Activated naive CD4-positive, alpha-beta T cell treated with anti-CD3 and anti-CD28 coated beads, Interleukin-2, amount 10 ng/mL, durations not matched to agents 7 days and 5 days (primary cell): ENCODE results near the gene GPR84.

Experiments used
- CTCF ChIA-PET: fragments of 350-600 bp; sonication (Branson Sonifier 250); formaldehyde crosslinking; loops from one replicate; lab custom pipeline; 2021; ENCODE audit warnings: antibody characterized with exemption; lab: Charles Lee
- DNase-seq: peaks from one replicate; pipeline ENCODE4 v3.0.0-alpha.2; 2020
- H3K27ac Mint-ChIP-seq: one replicate; pipeline ENCODE4 v1.8.0; 2021; ENCODE audit warnings: mild to moderate bottlenecking, moderate library complexity, mixed read lengths
- H3K27me3 Mint-ChIP-seq: one replicate; pipeline ENCODE4 v1.8.0; 2021; ENCODE audit warnings: mild to moderate bottlenecking, mixed read lengths
- H3K36me3 Mint-ChIP-seq: one replicate; pipeline ENCODE4 v1.8.0; 2021; ENCODE audit warnings: mixed read lengths
- H3K4me1 Mint-ChIP-seq: one replicate; pipeline ENCODE4 v1.8.0; 2021; ENCODE audit warnings: mixed read lengths
- H3K4me3 Mint-ChIP-seq: one replicate; pipeline ENCODE4 v1.8.0; 2021; ENCODE audit warnings: mild to moderate bottlenecking, moderate library complexity, mixed read lengths
- H3K9me3 Mint-ChIP-seq: one replicate; pipeline ENCODE4 v1.8.0; 2021; ENCODE audit warnings: mixed read lengths

GPR84 gene

DNA sequence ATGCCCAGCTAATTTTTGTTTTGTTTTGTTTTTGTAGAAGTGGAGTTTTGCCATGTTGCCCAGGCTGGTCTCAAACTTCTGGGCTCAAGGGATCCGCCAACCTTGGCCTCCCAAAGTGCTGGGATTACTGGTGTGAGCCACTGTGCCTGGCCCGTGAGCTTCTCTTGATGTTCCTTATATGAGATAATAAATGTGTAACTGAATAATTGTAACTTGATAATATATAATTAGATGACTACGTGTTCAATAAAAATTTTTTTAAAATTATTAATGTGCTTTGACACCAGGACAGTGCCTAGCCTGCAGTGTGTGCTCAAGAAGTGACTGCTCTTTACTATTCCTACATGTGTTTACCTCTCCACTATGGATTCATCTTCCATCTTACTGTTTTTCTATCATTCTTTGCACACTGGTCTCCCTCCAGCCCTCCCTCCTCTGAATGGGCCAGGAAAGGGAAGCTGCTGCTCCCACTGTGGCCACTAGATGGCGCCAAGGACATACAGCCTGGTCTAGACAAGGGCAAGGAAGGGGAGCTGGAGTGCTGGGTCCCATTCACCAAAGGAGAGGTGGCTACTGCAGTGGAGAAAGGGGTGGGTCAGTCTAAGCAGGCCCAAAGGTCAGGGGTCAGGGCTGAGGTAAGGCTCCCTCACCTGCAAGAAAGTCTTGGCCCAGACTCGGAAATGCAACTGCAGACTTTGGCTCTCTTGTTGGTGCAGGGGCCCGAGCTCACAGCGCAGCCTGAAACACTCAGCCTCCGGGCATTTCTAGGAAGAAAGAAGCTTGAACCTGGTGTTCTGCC is 34.9 kb upstream of the GPR84 start:
- Mint-ChIP-seq H3K9me3 (no peaks in the 10 kb centered on the region), H3K4me1 (peaks cover 16% of the 10 kb centered on the region), H3K27me3 (no peaks in the 10 kb centered on the region), H3K4me3 (no peak overlapping the region), H3K27ac (peak overlapping the region; percentile 35), H3K36me3 (peaks cover 82% of the 10 kb centered on the region)
- peak; percentile 92 for DNase-seq
- CTCF ChIA-PET: interaction anchor here (0.6 to 12.2 kb wide), 34 partner anchors 10 to 886 kb away, joined by 3 to 519 read pairs (median 5); partner anchors contain the start of genes GTSF1, ITGA5, NCKAP1L and ZNF385A

DNA sequence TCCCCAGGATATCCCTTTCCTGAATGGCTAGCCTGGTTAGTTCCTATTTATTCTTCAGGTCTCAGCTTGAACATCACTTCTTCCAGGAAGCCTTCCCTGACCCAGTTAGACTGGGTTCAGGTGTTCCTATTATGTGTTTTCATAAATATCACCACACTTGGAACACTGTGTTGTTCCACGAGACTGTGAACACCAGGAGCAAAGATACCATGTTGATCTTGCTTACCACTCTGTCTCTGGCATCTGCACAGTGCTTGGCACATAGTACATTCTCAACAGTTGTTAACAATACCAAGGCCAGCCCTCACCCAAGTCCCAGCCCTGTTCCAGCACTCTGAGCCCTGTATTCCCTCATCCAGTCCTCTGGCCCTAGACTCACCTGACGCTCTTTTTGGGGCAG is 33.9 kb upstream of the GPR84 start:
- CTCF ChIA-PET: interaction anchor here (0.8 to 12.2 kb wide), 5 partner anchors 18 to 103 kb away, joined by 3 to 519 read pairs (median 97); partner anchors contain the start of gene ITGA5
- no peak for DNase-seq
- H3K27ac Mint-ChIP-seq: no peak overlapping the region
- no peaks in the 10 kb centered on the region for H3K9me3 Mint-ChIP-seq
- peaks cover 81% of the 10 kb centered on the region for H3K36me3 Mint-ChIP-seq
- peaks cover 24% of the 10 kb centered on the region for H3K4me1 Mint-ChIP-seq
- no peaks in the 10 kb centered on the region for H3K27me3 Mint-ChIP-seq
- H3K4me3 Mint-ChIP-seq: no peak overlapping the region

DNA sequence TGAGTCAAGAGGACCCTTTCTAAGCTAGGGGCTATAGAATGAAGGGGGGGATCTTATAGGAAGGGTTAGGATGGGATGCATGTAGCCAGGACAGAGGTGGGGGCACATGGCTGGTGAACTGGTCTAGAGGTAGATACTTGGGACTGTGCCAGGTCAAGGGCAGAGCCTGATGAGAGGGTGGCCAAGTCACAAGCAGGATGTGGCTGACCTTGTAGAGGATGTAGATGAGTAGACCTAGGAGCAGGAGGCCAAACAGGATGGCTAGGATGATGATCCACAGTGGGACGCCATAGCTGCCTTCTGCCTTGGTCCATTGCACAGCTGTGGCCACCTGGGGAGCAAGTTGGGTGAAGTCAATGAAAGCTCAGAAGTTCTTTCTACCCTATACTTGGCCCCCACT is 32.9 kb upstream of the GPR84 start:
- peaks cover 30% of the 10 kb centered on the region for H3K4me1 Mint-ChIP-seq
- H3K9me3 Mint-ChIP-seq: no peaks in the 10 kb centered on the region
- H3K36me3 Mint-ChIP-seq: peaks cover 79% of the 10 kb centered on the region
- no peak overlapping the region for H3K4me3 Mint-ChIP-seq
- DNase-seq: no peak
- no peaks in the 10 kb centered on the region for H3K27me3 Mint-ChIP-seq
- H3K27ac Mint-ChIP-seq: peak overlapping the region; percentile 21
- CTCF ChIA-PET: interaction anchor here (0.7 to 12.2 kb wide), 5 partner anchors 18 to 64 kb away, joined by 3 to 519 read pairs (median 8); partner anchors contain the start of gene ITGA5

DNA sequence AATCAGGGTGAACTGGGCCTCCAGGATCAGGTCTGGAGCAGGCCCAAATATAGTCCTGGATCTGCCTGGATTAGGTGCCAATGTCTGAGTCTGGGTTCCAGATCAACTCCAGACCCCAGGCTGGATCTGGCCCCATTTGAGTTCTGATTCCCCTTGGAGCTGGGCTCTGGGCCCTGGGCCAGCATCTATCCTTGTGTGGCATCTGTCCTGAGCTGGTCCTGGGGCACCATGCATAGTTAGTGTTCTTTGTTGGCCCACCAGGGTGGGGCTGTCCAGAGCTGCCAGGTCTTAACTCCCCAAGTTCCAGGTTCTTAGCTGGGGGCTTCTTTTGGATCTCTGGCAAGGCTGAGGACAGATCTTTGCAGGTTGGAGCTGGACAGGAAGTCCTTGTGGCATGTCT is 31.3 kb upstream of the GPR84 start:
- Mint-ChIP-seq H3K27ac (no peak overlapping the region), H3K4me3 (no peak overlapping the region), H3K27me3 (peaks cover 3% of the 10 kb centered on the region), H3K36me3 (peaks cover 69% of the 10 kb centered on the region), H3K9me3 (no peaks in the 10 kb centered on the region), H3K4me1 (peaks cover 38% of the 10 kb centered on the region)
- no peak for DNase-seq
- CTCF ChIA-PET: interaction anchor here (0.8 to 12.2 kb wide), 8 partner anchors 9 to 48 kb away, joined by 3 to 519 read pairs (median 5); partner anchors contain the start of gene ITGA5

DNA sequence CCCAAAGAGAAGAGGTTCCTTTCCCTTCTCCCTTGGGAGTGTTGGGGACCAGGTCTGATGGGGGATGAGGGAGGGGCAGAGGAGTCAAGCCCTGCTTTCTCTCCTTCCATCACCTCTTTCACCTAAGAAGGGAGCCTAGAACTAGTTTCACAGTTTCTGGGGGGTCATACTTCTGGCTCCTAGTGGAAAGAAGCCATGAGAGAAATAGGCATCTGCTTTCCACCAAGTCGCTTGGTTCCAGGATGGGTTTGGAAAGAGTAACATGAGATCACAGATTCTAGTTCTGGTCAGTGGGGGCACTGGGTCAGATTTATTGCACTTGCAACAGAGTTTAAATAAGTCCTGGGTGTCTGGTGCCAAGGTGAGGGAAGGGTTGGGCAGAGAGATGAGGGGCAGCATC is 30.7 kb upstream of the GPR84 start:
- Mint-ChIP-seq H3K27me3 (peaks cover 3% of the 10 kb centered on the region), H3K4me1 (peaks cover 38% of the 10 kb centered on the region), H3K36me3 (peaks cover 64% of the 10 kb centered on the region), H3K27ac (no peak overlapping the region), H3K4me3 (no peak overlapping the region), H3K9me3 (no peaks in the 10 kb centered on the region)
- no peak for DNase-seq
- CTCF ChIA-PET: interaction anchor here (1.7 to 12.2 kb wide), 4 partner anchors 15 to 48 kb away, joined by 6 to 519 read pairs (median 106); partner anchors contain the start of gene ITGA5

DNA sequence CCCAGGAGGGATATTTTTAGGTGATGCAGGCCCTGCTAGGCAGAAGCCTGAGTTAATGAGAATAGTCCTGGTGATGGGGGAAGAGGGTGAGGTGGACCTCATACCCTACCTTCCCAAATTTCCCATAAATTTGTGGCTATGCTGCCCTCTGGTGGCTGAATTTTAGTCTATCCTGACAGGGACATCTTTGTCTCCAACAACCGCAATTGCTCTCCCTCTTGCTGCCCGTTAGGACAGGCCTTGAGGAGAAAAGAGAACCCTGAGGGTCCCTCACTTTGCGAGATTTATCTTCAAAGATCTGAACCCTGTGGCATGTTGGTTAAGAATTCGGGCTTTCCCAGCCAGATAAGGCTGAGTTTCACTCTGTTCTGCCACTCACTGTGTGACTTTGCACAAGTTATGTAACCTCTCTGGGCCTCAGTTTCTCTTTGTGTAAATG is 30.0 kb upstream of the GPR84 start:
- CTCF ChIA-PET: interaction anchor here (1.0 to 4.0 kb wide), 7 partner anchors 9 to 180 kb away, joined by 3 to 26 read pairs (median 5); no protein-coding TSS in a partner anchor
- Mint-ChIP-seq H3K27ac (peak overlapping the region; percentile 26), H3K4me1 (peaks cover 41% of the 10 kb centered on the region), H3K36me3 (peaks cover 59% of the 10 kb centered on the region), H3K9me3 (no peaks in the 10 kb centered on the region), H3K27me3 (peaks cover 8% of the 10 kb centered on the region), H3K4me3 (no peak overlapping the region)
- peak; percentile 51 for DNase-seq

DNA sequence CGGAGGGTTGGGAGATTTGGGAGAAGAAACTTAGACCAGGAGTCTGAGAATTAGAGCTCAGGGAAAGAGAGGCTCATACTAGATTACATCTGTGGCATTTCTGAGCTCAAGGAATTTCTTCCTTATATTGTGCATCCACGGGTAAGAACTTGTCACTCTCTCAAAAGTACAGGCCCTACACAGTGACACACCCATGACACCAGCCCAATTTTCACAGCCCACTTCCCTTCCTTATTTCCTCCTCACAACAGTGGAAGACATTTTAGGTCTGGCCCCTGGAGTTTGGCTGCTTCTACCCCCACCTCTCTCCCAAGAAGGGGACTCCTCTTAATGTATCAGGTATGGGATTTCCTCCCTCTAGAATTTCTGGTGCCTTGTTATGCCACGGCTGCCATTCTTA is 29.5 kb upstream of the GPR84 start:
- Mint-ChIP-seq H3K9me3 (no peaks in the 10 kb centered on the region), H3K36me3 (peaks cover 57% of the 10 kb centered on the region), H3K4me3 (no peak overlapping the region), H3K27ac (peak overlapping the region; percentile 20), H3K27me3 (peaks cover 8% of the 10 kb centered on the region), H3K4me1 (peaks cover 39% of the 10 kb centered on the region)
- no peak for DNase-seq
- CTCF ChIA-PET: interaction anchor here (0.8 to 4.0 kb wide), 12 partner anchors 10 to 180 kb away, joined by 3 to 26 read pairs (median 3); no protein-coding TSS in a partner anchor

DNA sequence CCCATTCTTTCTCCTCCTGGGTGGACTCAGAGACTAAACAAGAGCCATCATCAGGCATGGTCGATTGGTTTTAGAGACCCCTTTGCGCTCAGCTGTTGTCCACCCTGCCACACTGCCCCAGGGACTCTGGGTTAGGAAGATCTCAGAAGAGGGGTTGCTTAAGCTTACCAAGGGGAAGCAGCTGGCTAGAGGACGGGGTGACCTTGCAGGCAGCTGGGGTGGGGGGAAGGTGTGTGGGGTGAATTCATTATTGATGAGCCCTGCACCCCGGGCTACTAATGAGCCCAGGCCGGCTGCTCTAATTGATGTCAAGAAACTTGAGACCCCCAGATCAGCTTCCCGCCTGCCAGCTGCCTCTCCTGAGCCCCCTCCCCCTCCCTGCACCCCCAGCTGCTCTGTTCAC is 28.9 kb upstream of the GPR84 start:
- Mint-ChIP-seq H3K9me3 (no peaks in the 10 kb centered on the region), H3K36me3 (peaks cover 52% of the 10 kb centered on the region), H3K27me3 (peaks cover 8% of the 10 kb centered on the region), H3K4me3 (no peak overlapping the region), H3K4me1 (peaks cover 39% of the 10 kb centered on the region), H3K27ac (no peak overlapping the region)
- CTCF ChIA-PET: interaction anchor here (0.8 to 4.0 kb wide), 14 partner anchors 11 to 179 kb away, joined by 3 to 26 read pairs (median 3); no protein-coding TSS in a partner anchor
- no peak for DNase-seq

DNA sequence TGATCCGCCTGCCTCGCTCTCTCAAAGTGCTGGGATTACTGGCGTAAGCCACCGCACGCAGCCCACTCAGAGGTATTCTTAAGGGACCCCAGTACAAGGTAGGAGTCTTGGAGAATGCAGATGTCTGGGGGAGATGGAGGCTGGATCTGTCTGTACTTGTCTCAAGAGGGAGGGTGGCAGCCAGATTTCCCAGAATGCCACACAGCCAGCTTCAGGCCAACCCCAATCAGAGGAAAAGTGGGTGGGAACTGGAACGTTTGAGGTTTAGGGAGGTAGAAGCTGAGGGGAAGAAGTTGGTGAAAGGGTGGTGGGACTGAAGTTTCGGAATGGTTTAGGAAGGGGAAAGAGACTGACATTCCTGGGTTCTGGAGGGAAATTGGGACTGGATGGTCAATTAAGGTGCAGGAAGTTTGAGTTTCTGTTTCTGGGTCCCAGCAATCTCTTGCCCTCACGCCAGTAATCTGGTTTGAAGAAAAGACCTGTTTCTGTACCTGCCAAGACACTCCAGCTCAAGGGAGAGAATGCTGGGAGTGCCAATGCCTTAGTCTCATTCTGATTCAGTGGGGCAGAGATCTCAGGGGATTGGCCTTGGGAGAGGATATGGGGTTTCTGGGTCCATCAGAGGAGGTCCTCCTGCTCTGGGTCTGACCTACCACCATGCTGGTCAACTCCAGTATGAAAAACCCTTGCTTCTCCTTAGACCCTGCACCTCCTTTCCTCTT is 28.4 kb upstream of the GPR84 start:
- Mint-ChIP-seq H3K4me1 (peaks cover 39% of the 10 kb centered on the region), H3K27me3 (peaks cover 8% of the 10 kb centered on the region), H3K27ac (no peak overlapping the region), H3K9me3 (no peaks in the 10 kb centered on the region), H3K36me3 (peaks cover 47% of the 10 kb centered on the region), H3K4me3 (no peak overlapping the region)
- CTCF ChIA-PET: interaction anchor here (0.9 to 4.0 kb wide), 10 partner anchors 10 to 179 kb away, joined by 3 to 26 read pairs (median 4); no protein-coding TSS in a partner anchor
- no peak for DNase-seq

DNA sequence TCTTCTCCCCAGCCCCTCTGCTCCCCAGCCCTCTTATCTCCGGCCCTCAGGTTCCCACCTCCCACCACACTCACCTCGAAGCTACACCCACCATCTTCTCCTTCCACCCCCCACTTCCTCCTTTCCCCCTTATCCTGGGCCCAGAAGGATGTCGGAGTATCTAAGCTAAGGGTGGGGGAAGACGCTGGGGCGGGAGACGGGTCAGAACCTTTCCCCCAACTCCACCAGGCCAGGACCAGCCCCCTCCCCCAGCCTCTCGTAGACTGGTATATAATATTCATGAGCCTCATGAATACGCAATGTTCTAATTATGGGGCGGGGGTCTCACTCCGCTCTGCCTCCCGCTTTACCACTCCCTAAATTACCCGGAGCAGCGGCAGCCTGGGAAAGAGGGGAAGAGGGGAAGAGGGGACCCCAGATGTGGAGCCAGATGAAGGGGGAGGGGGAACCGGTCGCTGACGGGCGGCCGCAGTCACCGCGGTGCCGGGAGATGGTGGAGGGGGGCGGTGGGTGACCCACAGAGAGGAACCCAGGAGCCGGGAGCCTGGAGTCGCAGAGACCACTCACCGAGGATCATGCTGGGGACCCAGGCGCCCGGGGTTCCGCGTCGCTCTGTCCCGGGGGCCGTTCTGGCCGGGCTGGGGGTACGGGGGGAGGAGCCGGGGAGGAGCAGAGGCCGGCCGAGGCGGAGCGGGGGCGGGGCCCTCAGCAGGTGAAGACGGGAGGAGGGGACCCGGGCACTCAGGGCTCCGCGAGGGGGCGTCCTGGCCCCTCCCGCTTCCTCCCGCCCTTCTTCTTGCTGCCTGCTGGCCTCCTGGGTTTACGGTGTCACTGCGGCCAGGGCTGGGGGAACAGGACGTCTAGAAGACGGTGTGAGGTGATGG is 26.6 kb upstream of the GPR84 start:
- Mint-ChIP-seq H3K27me3 (peaks cover 8% of the 10 kb centered on the region), H3K27ac (no peak overlapping the region), H3K4me3 (peak overlapping the region; percentile 68), H3K9me3 (no peaks in the 10 kb centered on the region), H3K4me1 (peaks cover 35% of the 10 kb centered on the region), H3K36me3 (peaks cover 33% of the 10 kb centered on the region)
- CTCF ChIA-PET: interaction anchor here (1.1 to 4.0 kb wide), 4 partner anchors 10 to 47 kb away, joined by 5 to 26 read pairs (median 14); no protein-coding TSS in a partner anchor
- DNase-seq: peak; percentile 79

DNA sequence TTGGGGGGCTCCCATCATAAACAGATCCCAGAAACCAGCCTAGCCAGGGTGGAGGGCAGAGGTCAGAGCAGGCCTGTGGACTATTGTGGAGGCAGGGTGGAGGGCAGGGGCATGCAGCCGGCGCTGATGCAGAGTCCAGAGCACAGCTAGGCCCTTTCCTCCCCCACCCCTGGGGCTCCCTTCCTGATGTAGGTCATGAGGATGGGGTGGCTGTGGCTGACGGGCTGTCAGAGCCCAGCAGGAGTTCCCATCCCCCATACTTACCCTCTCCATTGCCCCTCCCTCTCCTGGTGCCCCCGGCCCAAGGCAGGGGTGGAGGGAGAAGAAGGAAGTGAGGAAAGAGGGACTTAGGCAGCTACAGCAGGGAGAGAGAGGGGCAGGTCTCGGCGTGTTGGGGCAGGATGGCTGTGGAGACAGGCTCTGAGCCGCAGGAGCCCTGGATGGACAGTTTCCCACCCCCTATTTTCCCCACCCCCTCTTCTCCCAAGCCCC is 25.9 kb upstream of the GPR84 start:
- H3K9me3 Mint-ChIP-seq: no peaks in the 10 kb centered on the region
- peaks cover 35% of the 10 kb centered on the region for H3K4me1 Mint-ChIP-seq
- peak overlapping the region; percentile 19 for H3K4me3 Mint-ChIP-seq
- DNase-seq: no peak
- H3K36me3 Mint-ChIP-seq: peaks cover 29% of the 10 kb centered on the region
- H3K27ac Mint-ChIP-seq: peak overlapping the region; percentile 39
- peaks cover 11% of the 10 kb centered on the region for H3K27me3 Mint-ChIP-seq
- CTCF ChIA-PET: interaction anchor here (1.1 to 4.0 kb wide), 3 partner anchors 10 to 48 kb away, joined by 3 to 16 read pairs (median 5); no protein-coding TSS in a partner anchor

DNA sequence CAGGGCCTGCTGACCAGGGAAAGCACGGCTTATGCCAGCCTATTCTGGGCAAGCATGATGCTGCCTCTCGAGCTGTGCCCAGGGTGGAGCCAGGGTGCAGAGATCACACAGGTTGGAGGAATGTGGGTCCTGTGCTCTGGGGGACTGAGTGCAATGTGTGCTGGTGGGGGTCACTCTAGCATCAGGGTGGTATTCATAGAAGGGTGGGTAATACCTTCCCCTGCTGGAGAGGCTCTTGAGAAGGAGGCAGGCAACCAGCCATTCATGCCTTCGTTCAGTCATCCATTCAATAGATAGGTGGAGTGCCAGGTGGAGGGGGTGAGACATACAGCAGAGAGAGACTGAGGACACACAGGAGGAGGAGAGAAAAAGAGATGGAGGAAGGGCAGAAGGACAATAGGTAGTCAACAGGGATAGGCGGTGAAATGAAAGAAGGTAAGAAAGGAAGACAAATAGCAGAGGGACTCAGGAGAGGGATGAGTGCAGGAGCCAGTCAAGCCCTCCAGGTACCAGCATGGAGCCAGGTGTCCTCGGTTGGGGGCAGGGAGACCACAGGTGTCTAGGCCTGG is 25.4 kb upstream of the GPR84 start:
- no peaks in the 10 kb centered on the region for H3K9me3 Mint-ChIP-seq
- CTCF ChIA-PET: interaction anchor here (1.1 kb wide), 2 partner anchors 9 to 10 kb away, joined by 3 to 5 read pairs; no protein-coding TSS in a partner anchor

More for the DNA sequence above, 25.4 kb upstream of the GPR84 start:
- Mint-ChIP-seq H3K36me3 (peaks cover 24% of the 10 kb centered on the region), H3K4me1 (peaks cover 30% of the 10 kb centered on the region), H3K4me3 (peak overlapping the region; percentile 19), H3K27me3 (peaks cover 14% of the 10 kb centered on the region), H3K27ac (no peak overlapping the region)
- no peak for DNase-seq
